A549 treated with AZD2906 at 1 μM for 4 hours (cell line): Measurements from ENCODE around the gene TNP1. TPM values are rescaled to one million over a fixed set of nuclear protein-coding genes. Genes with fewer than 3 reads are reported as not detected.

Experiments used
- total RNA-seq: library from RNA; stranded (reverse); fragments of 200-300 nt; extraction: Qiagen RNA extraction; gene quantifications from 5 replicates; pipeline ENCODE4 v1.2.3, GENCODE V29; 2022

The TNP1 gene
- not detected in 5 replicates for total RNA-seq

GRCh38 chr2:216859944-216860343 is at the start of gene TNP1:
TNP1 (minus strand) TSS chr2:216860064; CDS start chr2:216860034, 30 bp downstream.

Other genes with a start within 250 kb of the TNP1 start
- 60.0 to 98.1 TPM (median 93.1 TPM) in 5 replicates for gene IGFBP2, start 226.6 kb downstream of the TNP1 start, total RNA-seq
- 0.13 to 0.20 TPM (median 0.16 TPM) in 5 replicates for gene IGFBP5, start 164.5 kb downstream of the TNP1 start, total RNA-seq